Measurements from ENCODE around the gene ATF3.
"Not testable (repeated sequence)": the region's sequence is repeated elsewhere in the genome, so short reads cannot be mapped to it uniquely, and the experiment has no call there.

Gene ATF3

DNA sequence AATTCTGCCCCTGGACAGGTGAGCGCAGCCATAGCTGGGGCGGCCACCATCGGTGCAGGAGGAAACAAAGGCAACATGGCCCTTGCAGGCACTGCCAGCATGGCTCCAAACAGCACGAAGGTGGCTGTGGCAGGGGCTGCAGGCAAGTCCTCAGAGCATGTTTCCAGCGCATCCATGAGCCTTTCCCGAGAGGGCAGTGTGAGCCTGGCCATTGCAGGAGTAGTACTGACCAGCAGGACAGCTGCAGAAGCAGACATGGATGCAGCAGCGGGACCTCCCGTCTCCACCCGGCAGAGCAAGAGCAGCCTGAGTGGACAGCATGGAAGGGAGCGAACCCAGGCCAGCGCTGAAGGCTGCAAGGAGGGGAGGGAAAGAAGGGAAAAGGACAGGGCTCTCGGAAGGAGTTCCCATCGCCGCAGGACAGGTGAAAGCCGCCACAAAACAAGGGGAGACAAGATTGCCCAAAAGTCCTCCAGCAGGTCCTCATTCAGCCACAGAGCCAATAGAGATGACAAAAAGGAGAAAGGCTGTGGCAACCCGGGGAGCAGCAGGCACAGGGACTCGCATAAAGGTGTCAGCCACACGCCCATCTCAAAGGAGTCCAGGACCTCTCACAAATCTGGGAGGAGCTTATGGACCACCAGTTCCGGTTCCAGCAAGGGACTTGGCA, 17.4 kb downstream of the ATF3 start:
- DNase-seq (ENCODE audit: low read depth in 2 of 2): no peak

DNA sequence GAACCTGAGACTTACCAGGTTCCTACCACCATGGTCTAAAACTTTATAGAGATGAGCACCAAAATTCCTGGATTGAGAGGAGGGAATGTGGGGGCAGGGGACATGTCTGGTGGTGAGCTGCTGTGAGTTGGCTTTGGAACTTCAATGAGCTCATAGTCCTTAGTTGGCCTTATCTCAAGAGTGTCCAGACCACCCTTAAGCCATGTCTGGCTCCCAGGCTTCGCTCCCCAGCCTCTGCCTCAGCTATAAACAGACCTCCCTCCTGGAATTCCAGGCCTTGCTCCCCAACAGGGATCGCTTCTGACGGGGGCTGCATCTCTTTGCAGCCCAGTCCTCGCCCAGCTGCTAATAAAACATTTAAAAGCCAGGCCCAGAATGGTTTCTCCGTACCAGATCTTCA, 19.5 kb downstream of the ATF3 start:
- no peak for DNase-seq (ENCODE audit: low read depth in 2 of 2)

DNA sequence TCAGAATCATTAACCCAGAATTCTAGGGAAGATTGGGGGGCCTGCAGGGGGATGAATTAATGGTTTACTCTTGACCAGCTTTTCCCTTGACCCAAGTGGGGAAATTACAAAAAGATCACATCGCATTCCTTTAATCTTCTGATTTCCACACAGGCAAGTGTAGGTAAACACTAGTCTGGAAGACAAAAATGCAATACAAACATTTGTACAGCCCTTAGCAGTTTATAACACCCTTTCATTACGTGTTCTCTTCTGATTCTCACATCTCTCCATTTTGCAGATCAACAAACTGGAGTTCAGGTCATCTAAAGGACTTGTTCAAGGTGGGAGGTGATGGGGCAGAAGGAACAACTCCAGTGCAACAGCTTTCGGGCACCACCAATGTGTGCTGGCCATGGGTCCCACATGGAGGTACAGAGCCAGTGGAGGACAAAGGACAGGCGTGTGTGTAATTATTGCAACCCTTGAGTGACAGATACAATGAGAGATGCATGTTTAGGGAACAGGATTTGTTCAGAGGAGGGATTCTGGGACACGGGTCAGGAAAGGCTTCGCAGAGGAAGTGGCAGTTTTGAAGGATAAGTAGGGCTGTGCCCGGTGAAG, 20.4 kb downstream of the ATF3 start:
- DNase-seq (ENCODE audit: low read depth in 2 of 2): no peak

DNA sequence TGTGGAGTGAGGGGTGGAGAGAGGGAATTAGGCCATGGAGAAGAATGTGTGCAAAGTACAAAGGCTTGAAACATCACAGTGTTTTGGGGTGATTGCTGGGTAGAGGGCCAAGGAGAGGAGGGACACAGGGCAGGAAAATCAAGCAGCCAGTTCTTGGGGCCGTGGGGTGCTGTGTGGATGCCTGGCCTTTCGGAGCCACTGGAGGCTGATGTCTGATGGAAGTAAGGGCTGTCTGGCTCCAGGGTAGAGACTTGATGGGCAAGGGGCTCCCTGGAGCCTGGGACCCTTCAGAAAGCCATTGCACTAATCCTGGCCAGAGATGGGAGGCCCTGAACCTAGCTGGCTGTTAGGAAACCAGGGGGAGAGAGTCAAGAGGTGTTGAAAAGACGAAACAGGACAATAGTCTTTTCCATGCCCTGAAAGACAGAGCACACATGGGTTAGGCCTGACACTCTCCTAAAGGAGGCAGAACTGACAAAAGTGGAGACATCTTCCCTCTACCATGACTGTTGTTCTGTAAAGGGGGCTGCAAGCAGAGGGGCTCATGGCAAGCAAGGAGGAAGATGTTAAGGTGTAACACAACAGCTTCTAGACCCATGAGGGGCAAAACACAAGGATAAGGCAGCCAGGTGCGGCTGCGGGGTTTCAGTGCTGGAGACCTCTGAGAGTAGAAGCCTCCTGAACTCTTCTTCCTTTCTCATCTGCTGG, 21.0 kb downstream of the ATF3 start:
- DNase-seq (ENCODE audit: low read depth in 2 of 2): no peak

DNA sequence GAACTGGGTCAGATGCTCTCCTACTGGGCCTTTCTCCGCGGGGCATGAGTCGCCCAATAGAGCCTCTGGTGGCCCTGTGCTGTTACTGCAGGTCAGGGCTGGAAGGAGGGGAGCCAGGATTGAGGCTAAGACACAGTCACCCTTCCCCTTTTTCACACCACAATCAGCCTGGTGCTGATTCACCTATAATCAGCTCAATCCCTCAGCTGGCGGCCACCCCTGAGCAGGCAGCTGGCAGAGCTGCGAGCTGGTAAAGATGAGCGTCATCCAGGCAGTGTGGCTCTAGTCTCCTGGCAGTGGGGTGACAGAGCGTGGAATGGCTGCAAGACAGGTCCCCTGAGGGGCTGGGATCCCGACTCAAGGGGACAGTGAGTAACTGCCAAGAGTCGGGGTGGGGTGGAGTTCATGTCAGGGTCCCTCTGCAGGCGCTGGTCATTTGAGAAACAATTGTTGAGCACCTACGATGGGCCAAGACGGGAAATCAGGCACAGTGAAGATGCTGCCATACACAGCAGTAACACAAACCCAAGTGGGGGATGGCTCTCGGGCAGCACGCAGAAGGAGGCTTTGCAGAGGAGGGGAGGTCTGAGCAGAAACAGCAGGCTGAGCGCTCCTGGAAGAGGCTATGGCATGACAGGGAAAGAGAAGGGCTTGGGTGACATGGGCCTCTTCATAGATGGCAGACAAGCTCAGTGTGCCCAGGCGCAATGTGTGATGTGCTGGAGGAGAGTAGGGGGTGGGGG, 21.8 kb downstream of the ATF3 start:
- peak; percentile 23 to 35 for DNase-seq (ENCODE audit: low read depth in 2 of 2)

DNA sequence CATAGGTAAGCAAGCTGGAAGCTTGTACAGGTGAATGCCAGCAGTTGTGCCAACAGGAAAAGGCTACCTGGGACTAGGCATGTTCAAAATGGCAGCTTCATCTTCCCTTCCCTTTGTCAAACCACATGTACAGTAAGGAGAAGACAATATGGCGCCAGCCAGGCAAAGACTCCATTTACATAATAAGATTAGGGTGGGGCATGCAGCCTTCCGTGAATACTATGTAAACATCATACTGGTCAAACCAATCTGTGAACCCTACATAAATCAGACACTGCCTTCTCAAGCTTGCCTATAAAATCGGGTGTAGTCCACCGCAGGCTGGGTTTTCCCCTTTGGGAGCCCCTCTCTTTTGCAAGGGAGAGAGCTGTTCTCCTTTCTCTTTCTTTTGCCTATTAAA, 24.6 kb downstream of the ATF3 start:
- no peak for DNase-seq (ENCODE audit: low read depth in 2 of 2)

DNA sequence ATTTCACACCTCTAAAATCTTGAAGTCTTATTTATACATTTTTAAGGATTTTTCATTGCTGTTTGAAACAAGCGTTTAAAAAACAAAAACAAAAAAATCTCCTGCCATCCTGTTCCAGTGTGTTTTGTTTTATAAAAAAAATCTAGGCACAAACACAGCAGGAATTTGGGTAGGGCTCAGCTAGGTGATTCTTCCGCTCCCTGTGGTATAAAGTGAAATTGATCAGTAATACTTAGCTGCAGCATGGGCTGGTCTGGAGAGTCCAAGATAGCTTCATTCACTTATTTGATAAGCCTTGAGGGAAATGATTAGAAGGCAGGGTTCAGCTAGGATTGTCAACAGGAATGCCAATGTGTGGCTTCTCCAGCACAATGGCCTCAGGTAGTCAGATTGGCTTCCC, 25.7 kb downstream of the ATF3 start:
- no peak for DNase-seq (ENCODE audit: low read depth in 2 of 2)

DNA sequence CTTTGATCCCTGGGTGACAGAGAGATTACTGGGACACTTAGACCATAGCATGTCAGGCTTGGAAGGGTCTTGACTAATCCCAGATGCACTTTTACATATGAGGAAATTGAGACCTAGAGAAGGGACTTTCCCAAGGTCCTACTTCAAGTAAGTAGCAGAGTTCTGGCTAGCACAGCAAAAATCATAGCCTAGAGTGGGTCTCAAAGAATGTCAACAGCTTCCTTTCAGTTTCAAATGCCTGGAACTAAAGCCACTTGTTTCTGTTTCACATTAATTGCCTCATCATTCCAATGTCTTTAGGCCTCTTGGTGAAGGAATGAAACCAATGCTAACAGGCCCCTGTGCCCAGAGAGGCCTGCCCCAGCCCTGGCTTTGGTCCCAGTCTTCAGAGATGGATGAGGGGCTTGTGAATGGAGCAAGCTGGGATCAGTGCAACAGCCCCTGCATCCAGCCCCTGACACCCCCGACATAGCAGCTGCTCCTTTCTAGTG, 26.6 kb downstream of the ATF3 start:
- DNase-seq (ENCODE audit: low read depth in 2 of 2): no peak

DNA sequence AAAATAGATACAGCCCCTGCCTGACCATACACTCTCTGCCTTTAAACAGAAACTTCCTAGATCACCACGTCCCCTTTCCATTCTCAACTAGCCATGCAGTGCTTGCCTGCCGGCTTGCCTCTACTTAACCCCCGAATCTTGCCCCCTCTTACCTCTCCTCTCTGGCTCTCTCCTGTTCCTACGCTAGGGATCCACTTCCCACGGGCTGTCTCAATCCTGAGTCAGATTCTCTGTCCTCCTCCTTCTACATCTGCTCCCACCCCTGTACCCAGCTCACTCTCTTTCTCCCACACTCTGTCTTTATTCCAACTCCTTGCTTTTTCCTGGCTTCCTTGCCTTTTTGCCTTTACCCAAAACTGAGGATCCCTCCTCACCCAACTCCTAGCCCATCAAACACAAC, 29.3 kb downstream of the ATF3 start:
- no peak for DNase-seq (ENCODE audit: low read depth in 2 of 2)

DNA sequence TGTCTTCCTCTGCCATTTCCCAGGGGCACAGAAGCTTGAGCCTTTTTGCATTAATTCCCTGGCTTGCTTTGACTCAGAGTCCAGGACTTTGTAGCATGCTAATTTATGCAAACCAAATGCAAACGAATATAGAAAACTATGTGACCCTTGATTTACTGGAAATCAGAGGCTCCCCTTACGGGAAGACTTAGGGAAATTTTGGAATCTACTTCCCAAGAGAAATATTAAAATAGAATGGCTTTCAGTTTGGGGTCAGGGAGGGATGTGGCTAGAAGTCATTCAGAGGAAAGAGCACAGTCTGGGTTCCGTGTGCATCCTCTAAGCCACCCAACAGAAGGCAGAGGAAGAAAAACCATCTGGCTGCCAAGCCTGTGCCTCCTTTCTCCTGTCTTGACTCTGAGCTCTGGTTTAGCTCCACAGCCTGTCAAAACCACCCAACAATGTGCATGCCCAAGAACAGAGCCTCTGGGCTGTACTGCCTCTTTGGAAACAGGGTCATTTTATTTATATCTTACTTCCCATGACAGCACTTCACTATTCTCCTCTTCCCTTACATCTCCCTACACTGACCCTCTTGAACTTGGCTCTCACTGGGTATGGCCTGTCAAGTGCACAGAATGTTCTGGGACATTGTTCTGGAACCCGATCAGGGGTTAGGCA, 30.1 kb downstream of the ATF3 start:
- no peak for DNase-seq (ENCODE audit: low read depth in 2 of 2)

DNA sequence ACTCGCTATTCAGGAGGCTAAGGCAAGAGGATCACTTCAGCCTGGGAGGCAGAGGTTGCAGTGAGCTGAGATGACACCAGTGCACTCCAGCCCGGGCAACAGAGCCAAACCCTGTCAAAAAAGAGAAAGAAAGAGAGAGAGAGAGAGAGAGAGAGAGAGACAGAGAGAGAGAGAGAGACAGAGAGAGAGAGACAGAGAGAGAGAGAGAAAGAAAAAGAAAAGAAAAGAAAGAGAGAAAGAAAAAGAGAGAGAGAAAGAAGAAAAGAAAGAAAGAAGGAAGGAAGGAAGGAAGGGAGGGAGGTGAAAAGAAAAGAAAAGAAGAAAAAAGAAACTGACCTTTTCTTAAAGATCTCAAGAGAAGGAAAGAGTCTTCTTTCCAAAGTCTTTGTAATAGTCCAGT, 31.0 kb downstream of the ATF3 start:
- not testable (repeated sequence) for DNase-seq (ENCODE audit: low read depth in 2 of 2)

DNA sequence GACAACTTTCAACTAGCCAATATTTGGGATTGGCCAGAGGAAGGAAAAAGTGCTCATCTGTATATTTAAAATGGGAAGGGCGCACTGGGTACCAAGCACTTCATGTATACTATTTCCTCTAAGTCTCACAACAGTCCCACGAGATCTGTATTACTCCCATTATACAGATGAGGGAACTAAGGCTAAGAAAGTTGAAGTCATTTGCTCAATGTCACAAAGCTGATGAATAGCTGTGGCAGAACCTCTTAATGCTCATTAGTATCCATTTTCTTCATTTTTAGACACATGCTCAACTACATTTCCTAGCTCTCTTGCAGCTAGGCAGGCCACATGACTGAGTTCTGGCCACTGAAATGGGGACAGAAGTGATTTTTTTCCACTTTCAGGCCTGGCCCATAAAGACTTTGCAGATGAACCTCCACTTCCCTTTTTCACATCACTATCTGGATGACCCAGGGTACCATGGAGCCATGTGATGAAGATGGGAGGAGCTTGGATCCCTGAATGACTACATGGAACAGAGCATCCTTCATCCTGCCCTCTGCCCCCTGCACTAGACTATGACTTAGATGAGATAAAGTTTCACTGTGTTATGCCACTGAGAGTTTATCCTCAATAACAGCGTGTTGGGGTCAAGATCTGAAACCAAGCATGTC, 31.8 kb downstream of the ATF3 start:
- DNase-seq (ENCODE audit: low read depth in 2 of 2): no peak

DNA sequence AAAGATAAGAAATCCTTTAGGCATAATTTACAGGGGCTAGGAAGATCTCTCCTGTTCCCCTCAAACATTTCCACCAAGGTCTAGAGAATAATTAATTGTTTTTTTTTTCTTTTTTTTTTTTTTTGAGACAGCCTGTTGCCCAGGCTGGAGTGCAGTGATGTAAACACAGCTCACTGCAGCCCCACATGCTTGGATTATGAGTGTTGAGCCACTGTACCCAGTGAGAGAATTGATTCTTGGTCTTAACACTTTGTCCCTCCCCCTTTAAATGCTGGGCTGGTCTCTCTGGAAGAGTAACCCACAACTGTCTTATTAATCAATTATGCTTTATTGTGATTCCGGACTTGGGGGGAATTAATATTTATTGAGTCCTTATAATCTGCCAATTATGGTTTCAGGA, 33.4 kb downstream of the ATF3 start:
- no peak for DNase-seq (ENCODE audit: low read depth in 2 of 2)

DNA sequence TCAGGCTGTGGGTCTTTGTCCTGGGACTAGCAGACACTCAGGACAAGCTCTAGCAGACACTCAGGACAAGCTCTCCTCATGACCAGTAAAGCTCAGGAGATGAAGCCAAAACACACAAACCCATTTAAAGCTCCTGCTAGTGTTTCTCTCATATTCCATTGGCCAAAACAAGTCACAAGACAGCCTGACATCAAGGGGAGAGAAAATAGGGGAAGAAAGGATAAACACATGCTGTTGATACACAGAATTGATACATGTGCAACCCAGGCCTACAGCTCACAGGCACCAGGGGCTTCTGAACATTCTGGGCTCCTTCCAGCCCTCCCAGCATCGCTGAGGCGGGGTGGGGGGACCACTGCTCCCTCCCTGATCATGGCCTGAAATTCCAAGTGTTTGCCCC, 35.3 kb downstream of the ATF3 start:
- DNase-seq (ENCODE audit: low read depth in 2 of 2): no peak

DNA sequence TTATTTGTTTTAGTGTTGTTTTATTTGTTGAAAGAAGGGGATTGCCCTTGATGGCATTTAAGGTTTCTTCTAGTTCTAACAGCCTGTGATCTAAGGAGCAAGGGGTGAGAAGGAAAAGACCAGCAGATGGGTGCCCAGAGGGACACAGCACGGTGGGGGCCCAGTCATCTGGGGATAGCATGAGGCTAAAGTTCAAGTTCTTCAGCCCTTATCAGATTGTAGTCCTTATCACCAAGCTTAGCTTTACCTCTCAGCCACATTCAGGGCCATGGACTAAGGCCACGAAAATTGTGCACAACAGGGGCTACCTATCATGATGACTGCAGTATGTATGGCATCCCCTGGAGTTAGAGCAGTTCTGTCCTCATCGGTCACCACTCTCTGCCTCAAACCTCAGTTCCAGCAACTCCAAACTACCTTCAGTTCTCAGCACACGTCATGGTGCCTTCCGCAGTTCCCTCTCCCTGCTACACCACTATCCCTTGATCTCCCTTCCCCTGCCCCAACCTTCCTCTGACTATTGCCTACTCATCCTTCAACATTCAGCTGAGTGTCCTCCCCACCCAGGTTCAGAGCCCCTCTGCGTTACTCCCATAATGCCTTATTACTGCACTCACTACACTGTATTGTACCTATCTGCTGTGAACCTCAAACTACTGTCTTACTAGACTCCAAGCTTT, 36.4 kb downstream of the ATF3 start:
- no peak for DNase-seq (ENCODE audit: low read depth in 2 of 2)

DNA sequence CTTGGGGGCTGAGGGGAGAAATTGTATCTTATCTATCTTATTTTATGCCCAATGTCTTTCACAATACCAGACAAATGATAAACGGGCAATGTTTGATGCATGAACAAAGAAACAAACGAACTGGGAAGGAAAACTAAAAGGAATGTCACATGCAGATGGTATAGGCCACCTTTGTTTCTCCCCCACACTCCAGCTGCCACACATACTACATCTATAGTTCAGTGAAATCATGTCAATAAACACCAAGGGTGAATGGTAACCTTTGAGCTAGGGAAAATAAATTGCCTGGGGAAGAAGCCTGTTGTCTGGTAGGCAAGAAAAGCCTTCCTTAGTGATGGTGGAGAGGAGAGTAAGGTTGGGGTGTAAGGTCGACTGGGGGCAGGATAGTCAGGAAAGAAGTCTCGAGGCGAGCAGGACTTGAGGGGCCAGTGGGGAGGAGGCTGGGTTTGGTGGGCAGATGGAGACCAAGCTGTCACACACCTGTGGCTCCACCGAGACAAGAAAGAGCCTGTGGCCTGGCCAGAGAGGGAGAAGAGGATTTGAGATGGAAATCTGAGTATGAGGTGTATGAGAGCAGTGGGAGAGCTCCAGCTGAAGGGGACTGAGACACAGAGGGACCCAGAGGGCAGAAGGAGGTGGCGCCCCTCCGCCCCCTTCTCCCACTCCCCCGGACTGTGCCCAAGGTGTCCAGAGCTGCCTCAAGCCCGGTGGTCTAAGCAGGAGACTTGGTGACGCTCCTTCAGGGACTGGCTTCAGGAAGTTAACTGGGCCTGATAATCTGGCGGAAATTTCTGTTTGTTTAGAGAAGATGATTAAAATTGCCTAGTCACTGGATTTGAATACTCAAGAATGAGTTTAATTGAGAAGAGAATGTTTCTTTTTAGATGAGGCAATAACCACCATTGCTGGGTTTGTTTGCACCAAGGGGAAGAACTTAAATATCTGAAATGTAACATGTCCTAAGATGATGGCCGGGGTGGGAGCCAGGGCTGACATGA, 37.3 kb downstream of the ATF3 start:
- no peak for DNase-seq (ENCODE audit: low read depth in 2 of 2)

DNA sequence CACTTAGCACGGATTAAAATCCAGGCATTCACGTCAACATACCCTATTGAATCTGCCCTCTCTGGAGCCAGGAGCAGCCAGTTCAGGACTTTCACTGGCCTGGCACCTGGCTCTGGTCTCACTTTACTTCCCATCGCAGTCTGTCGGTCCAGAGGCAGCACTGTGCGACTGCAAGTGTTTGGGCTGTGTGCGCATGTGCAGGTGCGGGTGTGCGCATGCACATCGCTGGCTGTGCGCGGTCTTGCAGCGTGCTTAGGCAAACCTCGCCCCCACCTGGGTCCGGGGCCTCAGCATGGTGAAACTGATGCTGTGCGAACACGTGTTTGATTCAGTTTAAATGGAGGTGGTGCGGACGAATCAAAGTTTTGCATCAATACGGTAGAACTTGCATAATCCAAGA, 38.0 kb downstream of the ATF3 start:
- no peak for DNase-seq (ENCODE audit: low read depth in 2 of 2)

DNA sequence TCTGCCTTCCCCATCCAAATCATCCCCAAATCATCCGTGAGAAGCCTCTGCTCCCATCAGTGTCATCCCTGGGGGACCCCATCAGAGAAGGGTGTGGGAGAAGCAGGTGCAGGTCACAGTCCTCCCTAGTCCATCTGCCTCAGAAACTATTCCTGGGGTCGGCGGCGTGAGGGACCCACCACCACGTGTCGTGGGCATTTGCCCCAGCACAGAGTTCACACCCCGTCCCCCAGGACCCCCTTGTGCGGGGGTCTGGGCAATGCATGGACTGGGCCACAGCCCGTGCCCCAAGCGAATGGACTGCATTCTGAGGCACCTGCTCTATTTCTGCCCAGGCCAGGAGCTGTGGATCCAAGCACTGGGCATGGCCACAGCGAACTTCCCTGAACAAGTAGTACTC, 38.4 kb downstream of the ATF3 start:
- DNase-seq (ENCODE audit: low read depth in 2 of 2): no peak

DNA sequence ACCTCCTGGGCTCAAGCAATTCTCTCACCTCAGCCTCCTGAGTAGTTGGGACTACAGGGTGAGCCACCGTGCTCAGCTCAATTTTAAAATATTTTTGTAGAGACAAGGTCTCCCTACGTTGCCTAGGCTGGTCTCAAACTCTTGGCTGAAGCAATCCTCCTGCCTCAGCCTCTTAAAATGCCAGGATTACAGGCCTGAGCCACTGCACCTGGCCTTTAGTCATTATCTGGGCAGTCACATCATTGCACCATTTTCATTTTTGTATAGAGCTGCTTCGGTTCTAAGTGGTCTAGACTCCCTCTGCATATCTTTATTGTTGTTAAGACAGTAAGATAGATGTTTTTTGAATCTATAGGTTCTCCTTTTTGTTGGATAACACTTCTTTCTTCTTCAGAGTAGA, 39.9 kb downstream of the ATF3 start:
- DNase-seq (ENCODE audit: low read depth in 2 of 2): no peak

DNA sequence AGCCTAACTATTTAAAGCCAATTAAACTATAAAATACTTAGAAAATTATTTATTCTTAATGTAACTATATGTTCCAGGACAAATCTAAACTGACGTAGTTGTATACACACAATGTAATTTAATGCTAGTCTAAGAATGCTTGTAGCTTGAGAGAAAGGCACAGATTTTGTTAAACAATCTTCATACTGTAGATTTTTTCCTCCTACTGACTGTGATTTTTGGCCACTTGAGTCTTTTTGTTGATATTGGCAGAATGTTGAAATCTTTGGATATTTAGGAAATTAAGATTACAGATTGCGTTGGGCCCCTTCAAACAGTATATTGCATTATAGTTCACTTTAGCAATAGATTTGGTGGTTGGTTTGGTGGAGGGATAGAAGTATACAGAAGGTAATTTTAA, 40.5 kb downstream of the ATF3 start:
- DNase-seq (ENCODE audit: low read depth in 2 of 2): no peak
